Measurements from ENCODE around the gene SFRP4. TPM values are rescaled to one million over a fixed set of nuclear protein-coding genes. Genes with fewer than 3 reads are reported as not detected.
A peak's percentile ranks its signal among the peaks of the same experiment; 100 is the strongest.

Gene SFRP4
- total and polyA plus RNA-seq, 10 of the 15 experiments (the other 5 are each of a cell fraction or from before 2014, with no cell fraction given), result 0.02 to 0.15 (median 0.14) TPM; not detected in 7

DNA sequence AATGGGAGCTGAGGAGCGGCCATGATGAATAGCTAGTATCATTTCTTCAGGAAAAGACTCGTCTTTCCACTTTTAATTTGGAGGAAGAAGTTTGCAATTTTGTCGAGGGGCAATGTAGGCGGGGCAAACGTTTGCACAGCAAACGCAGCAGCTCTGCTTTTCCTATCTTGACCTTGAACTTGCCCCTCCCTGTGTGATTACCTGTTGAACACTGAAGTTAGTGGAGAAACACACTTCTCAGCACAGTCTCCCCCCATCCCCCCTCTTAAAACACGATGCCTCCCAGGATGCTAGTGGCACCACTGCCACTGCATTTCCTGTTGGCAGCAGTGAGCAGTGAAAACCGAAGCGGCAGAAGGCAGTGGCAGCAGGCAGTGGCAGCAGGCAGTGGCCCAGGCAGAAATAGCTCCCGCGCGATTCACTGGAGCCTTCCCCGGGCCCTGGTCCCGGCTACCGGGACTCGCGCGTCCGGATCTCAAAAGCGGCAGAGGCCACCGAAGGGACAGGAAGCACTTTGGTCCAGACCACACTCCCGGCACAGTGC, 3.8 kb upstream of the SFRP4 start, which contains the start of gene EPDR1:
TSS of gene EPDR1 (plus strand) at position 336 of the 544 bp plus-strand sequence. CDS start 300 bp downstream, outside the sequence.
- H3K36me3 ChIP-seq (ENCODE audit: control insufficient read depth in 2 of 2, insufficient read depth in 2 of 2, low read length in 1 of 2), result no peaks in the 10 kb centered on the region
- intact Hi-C loops (cut with micrococcal nuclease; ENCODE audit: unreplicated experiment), result no loop called here
- WGBS (ENCODE audit: insufficient coverage, insufficient replicate concordance, low lambda C conversion rate, missing lambda C conversion rate), result 3% methylated on average over 22 of the region's 22 CpGs
- in situ Hi-C loops (cut with MboI), result no loop called here
- no TSS peak for BruUV-seq (replicated peaks)
- ATAC-seq (peak; percentile 78), FAIRE-seq (peak; percentile 70), DNase-seq (ENCODE audit: low read depth, low spot score) (no peak)
- ChIA-PET RAD21 (ENCODE audit: unreplicated experiment) (interaction anchor here (0.8 to 3.4 kb wide), 9 partner anchors 12 to 394 kb away, joined by 3 to 30 read pairs (median 4); no protein-coding TSS in a partner anchor), POLR2A (interaction anchor here (0.5 to 1.8 kb wide), 2 partner anchors 23 to 189 kb away, joined by 5 to 11 read pairs; no protein-coding TSS in a partner anchor), CTCF (interaction anchor here (0.6 to 7.5 kb wide), 24 partner anchors 12 to 467 kb away, joined by 3 to 108 read pairs (median 6); no protein-coding TSS in a partner anchor), SMC1A (ENCODE audit: uncharacterized antibody, unreplicated experiment) (interaction anchor here (0.7 to 8.5 kb wide), 13 partner anchors 8 to 415 kb away, joined by 3 to 98 read pairs (median 3); no protein-coding TSS in a partner anchor)
- H3K9me3 ChIP-seq (replicated peaks; ENCODE audit: control insufficient read depth, insufficient read depth, low read length), result peaks cover 4% of the 10 kb centered on the region; the same call in 2 of the 3 replicates
- no peak for TF ChIP-seq LARP7 (IDR thresholded peaks at IDR 0.05)
- TF ChIP-seq CBX5 (IDR thresholded peaks at IDR 0.05; ENCODE audit: low read depth), result no peak
- TF ChIP-seq IKZF2 (IDR thresholded peaks at IDR 0.05), result peak in 1 of 2 experiments; percentile 40; a peak in 2 of 4 replicates
- TF ChIP-seq, protein P1, sequence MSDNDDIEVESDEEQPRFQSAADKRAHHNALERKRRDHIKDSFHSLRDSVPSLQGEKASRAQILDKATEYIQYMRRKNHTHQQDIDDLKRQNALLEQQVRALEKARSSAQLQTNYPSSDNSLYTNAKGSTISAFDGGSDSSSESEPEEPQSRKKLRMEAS (IDR thresholded peaks at IDR 0.05; ENCODE audit: low read depth, low read length), result peak; percentile 31; the same call in 1 of the 2 replicates
- no peak for TF ChIP-seq ZBED1 (IDR thresholded peaks at IDR 0.05; ENCODE audit: borderline replicate concordance)
- TF ChIP-seq MTA2 (IDR thresholded peaks at IDR 0.05; ENCODE audit: low read depth), result 0 out of 2 replicates have a peak, but pooled peaks have one; percentile 13
- peak; percentile 63 for TF ChIP-seq POLR2A (IDR thresholded peaks at IDR 0.05; ENCODE audit: low read depth, low read length)
- TF ChIP-seq SMARCA5 (IDR thresholded peaks at IDR 0.05), result 0 out of 2 replicates have a peak, but pooled peaks have one; percentile 51
- TF ChIP-seq CHD2 (IDR thresholded peaks at IDR 0.05; ENCODE audit: borderline replicate concordance, low read depth, low read length), result peak; percentile 75
- TF ChIP-seq EED (IDR thresholded peaks at IDR 0.05; ENCODE audit: low read depth), result no peak
- TF ChIP-seq, protein P2, sequence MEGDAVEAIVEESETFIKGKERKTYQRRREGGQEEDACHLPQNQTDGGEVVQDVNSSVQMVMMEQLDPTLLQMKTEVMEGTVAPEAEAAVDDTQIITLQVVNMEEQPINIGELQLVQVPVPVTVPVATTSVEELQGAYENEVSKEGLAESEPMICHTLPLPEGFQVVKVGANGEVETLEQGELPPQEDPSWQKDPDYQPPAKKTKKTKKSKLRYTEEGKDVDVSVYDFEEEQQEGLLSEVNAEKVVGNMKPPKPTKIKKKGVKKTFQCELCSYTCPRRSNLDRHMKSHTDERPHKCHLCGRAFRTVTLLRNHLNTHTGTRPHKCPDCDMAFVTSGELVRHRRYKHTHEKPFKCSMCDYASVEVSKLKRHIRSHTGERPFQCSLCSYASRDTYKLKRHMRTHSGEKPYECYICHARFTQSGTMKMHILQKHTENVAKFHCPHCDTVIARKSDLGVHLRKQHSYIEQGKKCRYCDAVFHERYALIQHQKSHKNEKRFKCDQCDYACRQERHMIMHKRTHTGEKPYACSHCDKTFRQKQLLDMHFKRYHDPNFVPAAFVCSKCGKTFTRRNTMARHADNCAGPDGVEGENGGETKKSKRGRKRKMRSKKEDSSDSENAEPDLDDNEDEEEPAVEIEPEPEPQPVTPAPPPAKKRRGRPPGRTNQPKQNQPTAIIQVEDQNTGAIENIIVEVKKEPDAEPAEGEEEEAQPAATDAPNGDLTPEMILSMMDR (IDR thresholded peaks at IDR 0.05 in 2 of 3, conservative IDR thresholded peaks at IDR 0.05 in 1 of 3; ENCODE audit: control insufficient read depth in 2 of 3, extremely low read depth in 1 of 3, insufficient read depth in 1 of 3, low read depth in 3 of 3, low read length in 3 of 3), result peak; percentile 23 to 44 (median 36); a peak in 3 of 6 replicates
- TF ChIP-seq BRCA1 (IDR thresholded peaks at IDR 0.05; ENCODE audit: low read depth, low read length), result no peak
- 0 out of 2 replicates have a peak, but pooled peaks have one; percentile 26 for TF ChIP-seq NBN (IDR thresholded peaks at IDR 0.05)
- TF ChIP-seq SPI1 (IDR thresholded peaks at IDR 0.05; ENCODE audit: borderline replicate concordance, insufficient read depth, low read depth, low read length), result no peak
- peak within 1 kb of the TSS; percentile 86 for H3K4me3 ChIP-seq
- no peaks in the 10 kb centered on the region for H4K20me1 ChIP-seq (ENCODE audit: control insufficient read depth, insufficient read depth)
- H3K9ac ChIP-seq (ENCODE audit: control insufficient read depth, insufficient read depth, low read length), result peak within 1 kb of the TSS; percentile 55
- peaks cover 3% of the 10 kb centered on the region; the same call in 1 of the 2 replicates for H3K79me2 ChIP-seq (ENCODE audit: control insufficient read depth, insufficient read depth, low read length)
- peaks cover 0 to 4% of the 10 kb centered on the region in 2 experiments; a peak in 2 of 4 replicates for H3K27me3 ChIP-seq (replicated peaks in 1 of 2; ENCODE audit: control insufficient read depth in 2 of 2, insufficient read depth in 2 of 2, low read length in 1 of 2)
- H3K4me2 ChIP-seq (ENCODE audit: control insufficient read depth, insufficient read depth), result peak within 1 kb of the TSS; percentile 96
- peak within 1 kb of the TSS; percentile 94 for H2AFZ ChIP-seq (ENCODE audit: control insufficient read depth, low read depth, low read length)
- peak within 1 kb of the TSS; percentile 39 for H3K27ac ChIP-seq (ENCODE audit: control insufficient read depth, insufficient read depth)
- H3K4me1 ChIP-seq (ENCODE audit: control insufficient read depth, insufficient read depth, low read length), result peaks cover 13% of the 10 kb centered on the region

Data from GM12878 (cell line).